GM18511 (cell line): ENCODE data around the gene DDX17.

Experiments used
- ATAC-seq: cut with Tn5 transposase; IDR thresholded peaks from one replicate; pipeline ENCODE4 v1.9.1; 2021; ENCODE audit warnings: mild to moderate bottlenecking, moderate library complexity; ENCODE audit not compliant: unreplicated experiment

DDX17 gene

DNA sequence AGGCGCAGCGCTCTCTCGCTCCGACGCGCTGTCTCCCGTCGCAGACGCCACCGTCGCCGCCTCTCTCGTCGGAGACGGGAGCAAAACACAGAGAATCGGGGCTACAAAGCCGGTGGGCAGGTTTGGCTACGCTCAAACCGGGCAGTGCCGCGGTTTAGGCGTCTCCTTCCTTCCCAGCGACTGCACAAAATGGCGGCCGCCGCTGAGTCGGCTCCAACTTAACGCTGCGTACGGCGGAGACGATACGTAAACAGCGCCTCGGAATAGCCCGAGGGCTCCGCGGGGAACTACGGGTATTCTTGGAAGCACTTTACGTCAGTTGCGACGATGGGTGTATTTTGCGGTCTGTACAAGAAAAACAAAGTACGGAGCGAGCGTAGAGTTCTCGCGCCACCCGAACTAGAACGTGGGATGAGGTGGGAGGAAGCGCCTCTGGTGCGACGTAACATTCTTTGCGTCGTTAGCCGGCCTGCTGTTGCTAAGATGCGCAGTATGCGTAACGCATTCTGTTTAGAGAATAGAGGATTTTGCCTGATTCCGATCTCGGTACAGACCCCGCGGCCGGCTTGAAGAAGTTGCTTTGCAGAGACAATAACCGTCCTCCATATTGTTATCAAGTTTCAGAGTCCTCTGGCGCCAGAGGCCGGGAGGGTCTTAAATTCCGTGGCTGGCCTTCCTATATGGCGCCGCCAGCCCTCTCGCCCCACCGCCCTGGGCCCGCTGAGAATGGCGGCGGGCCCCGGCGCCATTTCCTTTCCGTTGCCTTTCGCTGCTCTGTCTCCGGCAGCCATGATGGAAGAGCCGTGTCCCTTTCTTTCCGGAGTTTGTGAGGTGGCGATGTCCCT is at the start of gene DDX17:
DDX17 (minus strand) TSS at position 194 of the 845 bp plus-strand sequence.
- ATAC-seq: peak; percentile 84

DNA sequence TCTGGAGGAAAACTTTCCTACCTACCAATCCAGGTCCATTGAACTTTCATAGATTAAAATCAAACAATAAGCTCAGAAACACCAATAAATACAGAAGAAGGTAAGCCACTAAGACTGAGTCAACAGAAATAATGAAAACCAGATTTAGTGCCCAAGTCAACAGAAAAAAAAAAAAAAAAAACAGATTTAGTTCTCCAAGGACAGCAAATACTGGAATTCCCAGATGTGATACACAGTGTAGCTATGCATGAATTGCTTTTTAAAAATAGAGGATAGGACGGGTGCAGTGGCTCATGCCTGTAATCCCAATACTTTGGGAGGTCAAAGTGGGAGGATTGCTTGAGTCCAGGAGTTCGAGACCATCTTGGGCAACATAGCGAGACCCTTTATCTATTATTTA is 48.2 kb upstream of the DDX17 start:
- ATAC-seq: no peak

DNA sequence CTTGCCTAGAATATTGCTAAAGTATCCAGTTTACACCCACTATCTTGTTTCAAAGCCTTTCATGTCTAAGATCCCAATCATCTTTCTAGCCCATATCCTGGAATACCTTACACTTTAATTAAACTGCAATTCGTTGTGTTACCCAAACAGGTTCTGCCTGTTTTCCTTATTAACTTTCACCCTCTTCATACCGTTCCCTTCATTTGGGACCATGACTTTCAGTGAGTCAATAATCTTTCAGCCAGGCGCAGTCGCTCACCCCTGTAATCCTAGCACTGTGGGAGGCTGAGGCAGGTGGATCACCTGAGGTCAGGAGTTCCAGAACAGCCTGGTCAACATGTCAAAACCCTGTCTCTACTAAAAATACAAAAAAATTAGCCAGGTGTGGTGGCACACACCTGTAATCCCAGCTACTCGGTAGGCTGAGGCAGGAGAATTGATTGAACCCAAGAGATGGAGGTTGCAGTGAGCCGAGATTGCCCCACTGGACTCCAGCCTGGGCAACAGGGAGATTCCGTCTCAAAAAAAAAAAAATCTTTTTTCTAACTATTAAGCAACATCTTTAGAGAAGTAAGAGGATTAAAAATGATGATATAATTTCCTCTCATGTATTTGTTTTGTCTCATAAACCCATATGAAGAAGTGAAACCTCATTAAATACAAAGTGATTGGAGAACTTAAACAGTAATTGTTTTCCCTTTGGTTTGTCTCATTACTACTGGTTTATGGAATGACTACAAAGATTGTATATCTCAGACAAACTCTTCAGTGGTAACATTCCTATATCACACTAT is 43.2 kb upstream of the DDX17 start:
- no peak for ATAC-seq

DNA sequence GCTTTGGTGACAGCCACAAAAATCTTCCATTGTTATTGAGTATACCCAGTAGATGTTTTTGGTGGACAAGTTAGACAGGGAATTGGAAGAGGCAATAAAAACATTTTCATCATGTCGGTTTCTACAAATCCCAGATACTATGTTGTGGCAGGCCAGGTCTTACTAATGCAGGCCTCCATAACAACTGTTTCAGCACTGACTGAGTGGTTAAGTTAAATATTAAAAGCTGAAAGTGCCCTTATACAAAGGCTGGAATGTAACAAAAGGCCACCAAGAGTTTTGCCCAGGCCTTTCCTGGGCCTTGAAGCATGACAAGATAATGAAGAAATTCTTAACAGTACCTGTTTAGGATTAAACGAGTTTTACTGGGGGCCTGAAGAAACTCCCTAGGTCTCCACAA is 34.6 kb upstream of the DDX17 start:
- ATAC-seq: no peak

DNA sequence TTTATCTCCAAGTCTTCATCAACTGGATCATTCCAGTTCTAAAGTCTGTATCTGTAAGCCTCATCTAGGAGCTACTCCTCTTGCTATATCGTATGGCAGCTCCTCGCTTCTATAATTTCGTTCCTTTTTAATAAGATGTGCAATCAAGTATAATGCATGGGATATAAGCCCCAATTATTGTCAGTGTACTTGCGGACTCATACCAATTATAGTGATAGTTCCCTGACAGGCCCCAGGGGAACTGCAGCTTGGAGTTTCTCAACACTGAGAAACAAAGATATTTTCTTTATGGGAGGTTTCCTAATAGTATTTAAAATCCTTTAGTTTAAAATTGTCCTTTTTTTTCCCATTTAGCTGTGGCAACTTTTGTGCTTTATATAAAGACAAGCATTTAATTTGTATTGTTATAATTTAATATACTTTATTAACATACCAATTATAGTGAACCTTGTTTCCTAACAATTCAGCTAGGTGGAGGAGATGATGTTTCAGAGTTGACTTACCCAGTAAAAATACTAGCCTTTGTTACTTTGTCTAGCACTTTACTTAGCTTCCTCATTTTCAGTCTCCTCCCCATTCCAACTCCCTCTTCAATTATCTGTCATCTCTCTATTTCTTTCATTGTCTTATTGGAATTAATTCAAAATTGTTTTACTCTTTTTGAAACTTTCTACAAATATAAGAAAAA is 25.3 kb upstream of the DDX17 start:
- ATAC-seq: no peak

DNA sequence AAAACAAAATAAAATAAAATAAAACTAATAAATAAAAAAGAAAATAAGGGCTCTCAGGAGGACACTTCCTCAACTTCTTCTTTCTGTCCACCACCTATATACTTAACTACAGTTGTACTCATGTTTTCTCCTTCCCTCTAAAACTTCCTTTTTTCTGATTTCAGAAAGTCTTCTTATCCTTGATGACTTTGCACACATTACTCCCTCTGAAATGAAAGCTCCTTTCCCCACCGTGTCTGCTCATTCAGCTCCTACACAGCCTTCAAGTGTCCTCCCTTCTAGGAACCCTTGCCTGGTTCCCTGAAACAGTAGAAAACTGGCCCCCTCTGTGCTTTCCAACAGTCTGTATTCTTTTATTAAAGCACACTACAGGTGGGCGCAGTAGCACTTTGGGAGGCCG is 18.3 kb upstream of the DDX17 start:
- ATAC-seq: no peak

DNA sequence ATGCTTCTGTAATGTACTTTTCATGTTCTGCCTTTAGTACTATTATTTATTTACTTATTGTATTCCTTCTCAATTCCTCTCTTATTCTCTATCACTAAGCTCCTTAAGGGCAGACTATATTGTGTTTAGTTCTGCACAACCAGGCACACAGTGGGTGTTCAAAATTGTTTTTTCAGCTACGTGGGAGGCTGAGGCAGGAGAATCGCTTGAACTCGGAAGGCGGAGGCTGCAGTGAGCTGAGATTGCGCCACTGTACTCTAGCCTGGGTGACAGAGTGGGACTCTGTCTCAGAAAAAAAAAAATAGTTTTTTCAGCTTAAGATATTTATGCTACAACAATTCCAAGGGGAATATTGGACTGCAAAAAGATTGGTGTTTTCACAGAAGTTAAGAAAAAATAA is 17.4 kb upstream of the DDX17 start:
- no peak for ATAC-seq

DNA sequence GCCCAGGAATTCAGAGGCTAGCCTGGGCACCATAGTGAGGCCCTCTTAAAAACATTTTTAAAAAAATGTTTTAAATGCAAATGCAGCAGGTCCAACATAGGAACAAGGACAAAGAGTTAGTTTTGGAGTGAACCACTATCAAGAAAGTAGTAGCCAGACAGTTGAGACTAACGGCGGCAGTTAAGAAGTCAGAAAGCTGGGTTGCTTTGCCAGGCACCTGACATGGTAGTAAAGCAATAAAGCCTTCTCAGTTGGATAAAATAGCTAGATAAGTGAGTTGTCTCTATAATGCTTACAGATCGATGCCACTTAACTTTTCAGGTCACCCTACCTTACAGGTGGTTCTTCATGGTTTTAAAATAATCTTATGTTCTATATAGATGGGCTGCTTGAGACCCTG is 16.9 kb upstream of the DDX17 start:
- no peak for ATAC-seq

DNA sequence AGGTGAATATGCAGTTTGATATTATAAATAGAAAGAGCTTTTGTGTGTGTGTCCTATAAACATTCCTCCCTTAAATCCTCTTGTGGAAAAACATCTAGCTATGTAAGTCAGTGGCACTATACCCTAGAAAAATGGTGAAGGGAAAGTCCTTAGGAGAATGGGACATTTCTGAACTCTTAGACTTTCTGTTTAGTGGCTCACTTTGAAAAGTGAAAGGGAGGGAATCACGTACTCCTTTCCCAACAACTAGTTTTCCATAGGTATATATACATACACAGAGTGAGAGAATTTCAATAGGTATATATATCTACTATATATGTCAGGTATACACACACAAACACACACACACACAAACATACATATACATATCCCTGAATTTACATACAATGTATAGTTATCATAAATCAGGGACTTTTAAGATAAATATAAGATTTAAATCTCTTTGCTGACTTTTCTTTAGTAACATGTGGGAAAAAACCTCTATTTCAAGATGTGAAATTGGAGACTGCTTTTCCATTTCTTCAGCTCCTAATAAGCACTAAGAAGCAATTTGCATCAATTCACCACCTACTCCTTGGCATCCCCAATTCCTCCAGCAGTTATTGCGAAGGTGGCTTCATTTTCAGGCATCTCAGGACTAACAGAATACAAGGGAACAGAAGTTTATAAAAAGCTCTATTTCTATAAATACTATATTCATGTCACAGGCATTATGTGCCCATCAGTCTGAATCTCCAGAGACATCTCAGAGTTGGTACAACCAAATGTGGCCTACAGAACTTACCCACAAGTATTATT is 13.5 kb upstream of the DDX17 start:
- ATAC-seq: no peak

DNA sequence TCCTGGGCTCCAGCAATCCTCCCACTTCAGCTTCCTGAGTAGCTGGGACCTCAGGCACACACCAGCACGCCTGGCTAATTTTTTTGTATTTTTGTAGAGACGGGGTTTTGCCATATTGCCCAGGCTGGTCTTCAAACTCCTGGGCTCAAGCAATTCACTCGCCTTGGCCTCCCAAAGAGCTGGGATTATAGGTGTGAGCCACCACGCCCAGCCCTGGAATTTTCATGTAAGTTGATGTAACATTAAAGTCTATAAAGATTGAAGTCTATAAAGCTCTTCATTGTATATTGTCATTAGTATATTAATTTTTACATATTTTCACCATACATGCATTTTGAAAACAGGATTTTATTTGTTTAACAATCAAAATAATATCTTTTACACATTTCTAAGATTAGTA is 12.5 kb upstream of the DDX17 start:
- ATAC-seq: no peak

DNA sequence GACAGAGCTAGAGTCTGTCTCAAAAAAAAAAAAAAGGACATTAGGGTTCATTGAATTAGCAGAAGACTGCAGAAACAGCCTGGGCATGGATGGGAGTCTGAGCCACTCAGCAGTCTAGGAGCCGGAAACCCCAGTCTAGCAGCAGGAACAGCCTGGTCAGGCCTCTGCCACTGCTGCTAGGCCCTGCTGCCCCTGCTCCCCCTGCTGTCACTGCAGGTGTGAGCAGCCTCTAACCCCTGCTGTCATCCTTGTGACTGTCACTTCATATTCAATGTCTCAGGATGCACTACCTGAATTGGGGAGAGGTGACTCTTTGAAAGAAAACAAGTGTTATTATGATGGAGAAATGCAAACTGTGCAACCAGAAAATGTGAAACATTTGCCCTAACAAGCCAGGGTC is 7.0 kb upstream of the DDX17 start:
- no peak for ATAC-seq

DNA sequence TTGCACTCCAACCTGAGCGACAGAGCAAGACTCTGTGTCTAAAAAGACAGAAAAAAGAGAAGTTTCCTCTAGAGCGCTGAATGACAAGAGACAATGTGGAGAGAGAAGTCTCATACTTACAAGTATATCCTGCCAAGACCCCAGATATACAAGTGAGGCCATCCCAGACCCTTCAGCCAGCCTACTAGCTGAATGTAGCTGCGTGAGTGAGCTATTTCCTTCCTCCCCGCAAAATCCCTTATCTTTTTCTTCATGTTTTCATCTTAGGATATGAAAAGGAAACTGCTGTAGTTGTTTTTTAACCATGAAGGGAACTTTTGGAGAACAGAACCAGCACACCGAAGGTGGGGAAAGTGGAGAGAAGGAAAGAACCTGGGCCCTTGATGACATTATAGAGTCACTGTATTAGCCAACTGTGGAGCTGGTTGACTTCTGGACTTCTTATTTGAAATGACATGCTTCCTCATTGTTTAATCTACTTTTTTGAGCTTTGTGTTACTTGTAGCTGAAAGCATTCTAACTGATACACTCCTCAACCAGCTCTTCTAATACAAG is 4.4 kb upstream of the DDX17 start:
- no peak for ATAC-seq

DNA sequence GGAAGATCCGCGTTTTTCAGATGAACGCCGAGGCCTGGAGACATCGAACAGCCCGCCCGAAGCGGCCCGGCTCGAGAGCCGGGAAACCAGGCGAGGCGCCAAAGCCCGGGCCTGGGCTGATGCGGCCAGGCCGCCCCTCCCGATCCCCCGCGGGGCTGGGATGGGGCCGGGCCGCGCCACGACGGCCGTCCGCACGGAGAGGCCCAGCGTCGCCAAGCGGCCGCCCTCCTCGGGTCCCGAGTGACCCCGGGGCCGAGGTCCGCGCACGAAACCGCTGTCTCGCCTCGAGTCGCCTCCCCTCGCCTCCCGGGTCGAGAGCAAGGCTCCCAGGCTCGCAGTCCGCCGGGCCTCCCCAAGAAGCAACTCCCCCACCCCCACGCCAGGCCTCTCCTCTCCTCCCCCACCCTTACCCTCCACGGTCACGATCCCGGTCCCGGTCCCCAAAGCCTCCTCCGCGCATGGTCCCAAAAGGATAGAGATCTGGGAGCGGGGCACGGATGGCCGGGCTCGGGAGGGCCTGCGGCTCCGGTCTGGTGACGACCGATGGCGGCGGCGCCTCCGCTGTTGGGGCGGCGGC is 482 bp downstream of the DDX17 start:
- ATAC-seq: peak; percentile 34

DNA sequence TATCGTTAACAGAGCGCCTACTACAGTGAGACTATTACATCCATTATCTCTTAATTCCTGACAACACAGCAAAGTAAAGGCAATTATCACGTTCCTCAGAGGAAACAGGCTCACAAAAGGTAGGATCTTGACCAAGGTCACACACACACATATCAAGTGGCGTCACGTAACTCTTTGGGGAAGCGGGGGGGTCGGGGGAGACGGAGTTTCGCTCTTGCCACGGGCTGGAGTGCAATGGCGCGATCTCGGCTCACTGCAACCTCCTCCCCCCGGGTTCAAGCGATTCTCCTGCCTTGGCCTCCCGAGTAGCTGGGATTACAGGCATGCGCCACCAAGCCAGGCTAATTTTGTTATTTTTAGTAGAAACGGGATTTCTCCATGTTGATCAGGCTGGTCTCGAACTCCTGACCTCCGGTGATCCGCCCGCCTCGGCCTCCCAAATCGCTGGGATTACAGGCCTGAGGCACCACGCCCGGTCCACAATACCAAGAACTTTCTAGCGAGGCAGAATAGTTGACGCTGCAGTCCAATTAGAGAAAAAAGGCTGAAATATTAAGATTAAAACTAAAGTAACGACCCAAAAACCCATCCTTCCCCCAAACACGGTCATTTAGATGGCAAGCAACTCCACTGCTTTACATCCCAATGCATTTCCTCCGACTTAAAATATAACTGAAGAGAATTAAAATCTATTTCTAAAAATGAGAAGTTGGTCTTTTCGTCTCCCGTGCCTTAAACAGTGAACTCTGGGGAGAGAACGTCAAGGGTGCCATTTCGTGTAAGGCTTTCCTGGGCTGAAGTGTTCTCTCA is 1.2 kb downstream of the DDX17 start:
- no peak for ATAC-seq

DNA sequence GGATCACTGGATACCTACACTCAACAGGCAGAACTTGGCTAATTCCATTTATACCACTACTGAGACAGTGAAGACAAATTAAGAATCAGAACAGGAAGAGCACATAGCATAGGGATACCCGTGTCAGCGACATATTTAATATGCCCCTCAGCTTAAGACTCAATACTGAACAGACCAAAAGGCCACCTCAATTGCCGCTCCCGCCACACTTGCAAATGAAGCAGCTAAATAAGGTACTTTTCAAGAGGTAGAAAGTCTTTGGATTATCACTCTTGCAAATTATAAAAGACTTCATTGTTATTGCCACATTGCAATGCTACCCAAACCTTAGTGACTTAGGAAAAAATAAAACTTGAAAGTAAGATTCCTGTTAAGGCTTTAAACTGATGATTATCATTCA is 3.1 kb downstream of the DDX17 start:
- ATAC-seq: no peak

DNA sequence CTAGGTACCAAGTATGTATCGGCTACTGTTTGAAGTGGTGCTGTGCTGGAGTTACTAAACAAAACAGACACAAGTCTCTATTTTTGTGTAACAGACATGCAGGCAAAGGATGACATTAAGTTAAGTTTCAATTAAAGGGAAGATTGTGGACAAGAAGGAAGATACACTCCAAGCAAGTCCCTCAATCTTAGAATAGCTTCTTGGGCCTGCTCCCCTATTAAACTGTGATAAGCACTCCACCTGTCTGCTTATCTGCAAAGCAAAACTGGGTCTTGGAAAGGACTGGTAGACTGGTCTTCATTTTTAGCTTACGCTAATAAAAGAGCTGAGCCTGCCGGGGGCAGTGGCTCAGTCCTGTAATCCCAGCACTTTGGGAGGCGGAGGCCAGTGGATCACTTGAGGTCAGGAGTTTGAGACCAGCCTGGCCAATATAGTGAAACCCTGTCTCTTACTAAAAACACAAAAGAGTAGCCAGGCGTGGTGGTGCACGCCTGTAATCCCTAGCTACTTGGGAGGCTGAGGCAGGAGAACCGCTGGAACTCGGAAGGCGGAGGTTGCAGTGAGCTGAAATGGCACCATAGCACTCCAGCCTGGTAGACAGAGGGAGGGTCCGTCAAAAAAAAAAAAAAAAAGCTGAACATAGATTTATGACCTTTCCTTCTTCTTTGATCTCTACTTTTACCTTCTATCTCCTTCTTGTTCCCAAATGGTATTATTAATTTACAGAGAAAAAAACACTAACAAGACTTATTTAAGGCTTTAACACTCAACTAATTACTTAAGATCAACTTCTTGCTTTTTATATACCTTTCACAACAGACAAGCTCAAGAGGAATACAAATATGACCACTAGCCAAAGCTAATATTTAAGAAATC is 4.1 kb downstream of the DDX17 start:
- ATAC-seq: no peak

DNA sequence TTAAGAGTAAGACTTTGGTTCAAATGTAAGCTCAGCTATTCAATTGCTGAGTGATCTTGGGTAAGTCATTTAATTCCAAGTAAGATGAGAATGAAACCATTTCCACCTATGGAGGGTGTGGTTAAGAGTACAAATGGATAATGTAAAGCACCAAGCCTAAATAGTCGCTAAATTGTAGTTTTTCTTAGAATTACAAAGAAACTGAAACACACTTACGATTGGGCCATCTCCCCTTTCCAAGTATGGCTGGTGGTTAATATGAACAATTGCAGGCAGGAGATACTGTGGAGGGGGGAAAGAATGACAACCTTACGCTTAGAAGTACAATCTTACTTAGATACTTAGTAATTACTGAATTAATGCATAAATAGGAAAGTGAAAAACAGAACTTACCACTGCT is 8.2 kb downstream of the DDX17 start:
- ATAC-seq: no peak

DNA sequence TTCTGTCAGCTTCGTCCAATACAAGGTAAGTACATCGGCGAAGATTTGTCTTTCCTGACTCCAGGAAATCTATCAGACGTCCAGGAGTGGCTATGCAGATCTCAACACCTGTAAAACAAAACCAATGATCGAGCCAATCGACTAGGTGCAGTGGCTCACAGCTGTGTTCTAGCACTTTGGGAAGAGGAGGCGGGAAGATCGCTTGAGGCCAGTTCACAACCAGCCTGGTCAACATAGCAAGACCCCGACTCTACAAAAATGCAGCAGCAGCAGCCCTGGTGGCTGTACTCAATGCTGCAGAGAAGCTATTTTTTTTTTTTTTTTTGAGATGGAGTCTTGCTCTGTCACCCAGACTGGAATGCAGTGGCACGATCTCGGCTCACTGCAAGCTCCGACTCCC is 11.2 kb downstream of the DDX17 start:
- no peak for ATAC-seq
